ENCODE data around the gene WWOX. TPM values are rescaled to one million over a fixed set of nuclear protein-coding genes. Genes with fewer than 3 reads are reported as not detected.

The WWOX gene
- polyA plus RNA-seq, 4 donors, result 4.9 to 15.8 (median 7.0) TPM

DNA sequence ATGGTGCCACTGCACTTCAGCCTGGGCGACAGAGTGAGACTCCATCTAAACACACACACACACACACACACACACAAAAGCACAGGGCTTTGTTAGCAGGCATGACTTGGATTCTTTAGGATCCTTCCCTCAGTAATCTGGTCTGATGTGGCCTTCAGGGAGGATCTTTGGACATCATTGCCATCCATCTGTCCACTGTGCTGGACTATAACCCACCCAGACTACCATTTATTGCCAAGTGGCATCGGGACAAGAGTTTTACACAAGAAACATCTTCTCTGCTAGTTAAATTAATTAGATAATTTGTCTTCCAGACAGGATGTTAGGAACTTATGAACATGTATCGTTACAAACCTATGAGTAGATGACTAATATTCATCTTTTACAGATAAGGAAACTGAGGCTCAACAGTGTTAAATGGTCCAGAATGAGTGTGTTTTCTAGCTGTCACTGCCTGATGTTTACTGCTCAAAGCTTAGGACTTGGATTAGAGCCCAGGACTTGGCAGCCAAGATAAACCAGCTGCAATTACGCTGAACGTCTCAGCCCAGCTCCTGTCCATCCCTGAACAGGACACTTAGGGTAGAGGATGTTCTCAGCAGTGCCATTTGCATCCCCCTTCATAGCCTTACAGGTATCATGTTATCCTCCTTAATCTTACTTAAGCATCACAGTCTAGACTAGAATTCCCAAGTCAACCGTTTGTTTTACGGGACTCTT lies 285.8 kb downstream of the WWOX start:
- Histone ChIP-seq H3K4me3 (ENCODE audit: low read depth in 1 of 3, low read length in 3 of 3) (no peak overlapping the region), H3K27me3 (ENCODE audit: control insufficient read depth in 3 of 3, insufficient read depth in 3 of 3, low read length in 3 of 3) (no peaks in the 10 kb centered on the region), H3K4me1 (ENCODE audit: control insufficient read depth in 3 of 3, insufficient read depth in 2 of 3, low read depth in 1 of 3, low read length in 2 of 3) (no peaks in the 10 kb centered on the region), H3K27ac (ENCODE audit: low read depth in 1 of 3, low read length in 2 of 3) (no peak overlapping the region), H3K9me3 (ENCODE audit: control insufficient read depth in 2 of 2, insufficient read depth in 1 of 2, low read depth in 1 of 2, low read length in 1 of 2) (peaks cover 0 to 3% of the 10 kb centered on the region in 2 donors), H3K36me3 (ENCODE audit: control insufficient read depth in 3 of 3, insufficient read depth in 2 of 3, low read depth in 1 of 3, low read length in 3 of 3) (peaks cover 0 to 3% (median 0%) of the 10 kb centered on the region in 3 donors)
- FAIRE-seq (no peak), DNase-seq (no peak)
- 72 to 77% (median 76%) methylated on average over 7 of the region's 7 CpGs for WGBS, 3 donors

DNA sequence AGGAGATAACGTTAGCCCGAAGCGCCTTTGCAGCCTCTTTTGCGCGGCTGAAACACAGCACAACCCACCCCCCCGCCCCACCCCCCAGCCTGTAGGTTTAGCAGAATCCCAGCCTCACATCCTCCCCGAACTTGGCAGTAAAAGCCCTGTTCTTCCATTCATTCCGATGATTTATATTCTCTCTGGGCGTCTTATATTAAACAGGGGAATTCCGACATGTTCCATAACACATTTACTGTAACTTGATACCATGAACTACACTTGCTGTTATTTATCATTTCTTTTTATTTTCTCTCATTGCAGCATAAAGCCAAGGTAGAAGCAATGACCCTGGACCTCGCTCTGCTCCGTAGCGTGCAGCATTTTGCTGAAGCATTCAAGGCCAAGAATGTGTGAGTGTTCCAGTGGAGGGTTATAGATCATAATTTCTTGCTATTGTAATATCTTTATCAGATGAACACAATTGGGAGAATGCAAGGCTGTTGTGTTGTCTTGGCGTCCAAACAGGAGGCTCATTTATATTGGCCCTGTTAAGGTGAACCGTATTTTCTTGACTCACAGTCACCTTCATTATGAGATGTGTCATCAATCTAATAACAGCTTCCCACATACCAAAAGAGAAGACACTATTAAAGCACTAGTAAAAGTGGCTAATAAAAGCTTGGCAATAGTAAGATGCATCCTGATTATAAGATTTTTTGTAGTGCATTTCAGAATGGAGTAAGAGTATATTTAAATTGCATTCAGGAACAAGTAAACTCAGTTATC lies 287.3 kb downstream of the WWOX start:
- no peaks in the 10 kb centered on the region for H3K4me1 ChIP-seq (ENCODE audit: control insufficient read depth in 3 of 3, insufficient read depth in 2 of 3, low read depth in 1 of 3, low read length in 2 of 3)
- H3K27me3 ChIP-seq (ENCODE audit: control insufficient read depth in 3 of 3, insufficient read depth in 3 of 3, low read length in 3 of 3), result no peaks in the 10 kb centered on the region
- no peak for FAIRE-seq
- DNase-seq, result no peak
- H3K4me3 ChIP-seq (ENCODE audit: low read depth in 1 of 3, low read length in 3 of 3), result no peak overlapping the region
- H3K9me3 ChIP-seq (ENCODE audit: control insufficient read depth in 2 of 2, insufficient read depth in 1 of 2, low read depth in 1 of 2, low read length in 1 of 2), result peaks cover 0 to 5% of the 10 kb centered on the region in 2 donors
- H3K36me3 ChIP-seq (ENCODE audit: control insufficient read depth in 3 of 3, insufficient read depth in 2 of 3, low read depth in 1 of 3, low read length in 3 of 3), result peaks cover 0 to 3% (median 0%) of the 10 kb centered on the region in 3 donors
- WGBS, 3 donors, result 73 to 92% (median 89%) methylated on average over 15 of the region's 15 CpGs
- H3K27ac ChIP-seq (ENCODE audit: low read depth in 1 of 3, low read length in 2 of 3), result no peak overlapping the region

DNA sequence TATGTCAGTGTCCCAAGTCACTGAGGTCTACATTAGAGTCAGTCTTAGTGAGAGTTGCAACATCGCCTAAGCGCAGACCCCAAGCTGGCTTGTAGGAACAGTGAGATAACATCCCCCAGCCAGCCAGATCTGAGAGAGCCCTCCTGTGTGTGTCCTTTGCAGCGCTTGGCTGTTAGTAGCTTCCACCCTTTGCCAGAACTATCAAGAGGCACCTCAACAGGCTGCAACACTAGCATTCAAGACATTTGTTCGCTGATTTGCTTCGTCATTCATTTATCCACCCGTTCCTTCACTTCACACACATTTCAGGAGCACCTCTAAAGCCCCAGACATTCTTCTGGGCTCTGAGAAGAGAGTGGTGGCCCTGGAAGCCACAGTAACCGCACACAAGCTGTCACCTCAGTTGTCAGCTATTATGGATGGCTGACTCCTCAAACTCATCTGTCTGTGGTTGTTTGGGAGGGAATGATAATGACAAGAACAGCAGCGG lies 289.6 kb downstream of the WWOX start:
- H3K4me3 ChIP-seq (ENCODE audit: low read depth in 1 of 3, low read length in 3 of 3), result no peak overlapping the region
- DNase-seq (no peak), FAIRE-seq (no peak)
- H3K27me3 ChIP-seq (ENCODE audit: control insufficient read depth in 3 of 3, insufficient read depth in 3 of 3, low read length in 3 of 3), result no peaks in the 10 kb centered on the region
- H3K4me1 ChIP-seq (ENCODE audit: control insufficient read depth in 3 of 3, insufficient read depth in 2 of 3, low read depth in 1 of 3, low read length in 2 of 3), result no peaks in the 10 kb centered on the region
- no peak overlapping the region for H3K27ac ChIP-seq (ENCODE audit: low read depth in 1 of 3, low read length in 2 of 3)
- H3K9me3 ChIP-seq (ENCODE audit: control insufficient read depth in 2 of 2, insufficient read depth in 1 of 2, low read depth in 1 of 2, low read length in 1 of 2), result peaks cover 0 to 21% of the 10 kb centered on the region in 2 donors
- WGBS, 3 donors, result 91 to 93% (median 91%) methylated on average over 8 of the region's 8 CpGs
- H3K36me3 ChIP-seq (ENCODE audit: control insufficient read depth in 3 of 3, insufficient read depth in 2 of 3, low read depth in 1 of 3, low read length in 3 of 3), result peaks cover 0 to 3% (median 0%) of the 10 kb centered on the region in 3 donors

DNA sequence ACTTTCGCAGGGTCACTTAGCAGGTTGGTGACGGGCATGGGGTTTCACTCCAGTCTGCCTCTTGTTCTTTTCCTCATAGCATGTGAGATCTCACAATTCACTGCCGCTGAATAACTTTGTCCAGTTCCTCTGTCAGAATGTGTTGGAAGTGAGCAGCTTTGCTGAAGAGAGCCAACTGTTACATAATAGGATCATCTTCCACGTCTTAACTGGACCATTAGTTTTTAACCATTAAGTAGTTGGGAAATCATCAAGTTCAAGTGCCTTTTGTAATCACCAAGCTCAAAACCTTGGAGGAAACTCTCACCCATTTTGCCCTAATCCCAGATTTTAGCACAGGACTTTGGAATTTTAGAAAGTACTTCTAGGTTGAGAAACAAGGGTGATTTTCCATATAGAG lies 290.6 kb downstream of the WWOX start:
- no peaks in the 10 kb centered on the region for H3K4me1 ChIP-seq (ENCODE audit: control insufficient read depth in 3 of 3, insufficient read depth in 2 of 3, low read depth in 1 of 3, low read length in 2 of 3)
- H3K27me3 ChIP-seq (ENCODE audit: control insufficient read depth in 3 of 3, insufficient read depth in 3 of 3, low read length in 3 of 3), result no peaks in the 10 kb centered on the region
- FAIRE-seq (no peak), DNase-seq (peak in 1 of 2 donors; percentile 1)
- H3K36me3 ChIP-seq (ENCODE audit: control insufficient read depth in 3 of 3, insufficient read depth in 2 of 3, low read depth in 1 of 3, low read length in 3 of 3), result peaks cover 0 to 3% (median 0%) of the 10 kb centered on the region in 3 donors
- no peak overlapping the region for H3K4me3 ChIP-seq (ENCODE audit: low read depth in 1 of 3, low read length in 3 of 3)
- H3K9me3 ChIP-seq (ENCODE audit: control insufficient read depth in 2 of 2, insufficient read depth in 1 of 2, low read depth in 1 of 2, low read length in 1 of 2), result peaks cover 0 to 21% of the 10 kb centered on the region in 2 donors
- H3K27ac ChIP-seq (ENCODE audit: low read depth in 1 of 3, low read length in 2 of 3), result no peak overlapping the region
- 59 to 85% (median 77%) methylated on average over 4 of the region's 4 CpGs for WGBS, 3 donors

DNA sequence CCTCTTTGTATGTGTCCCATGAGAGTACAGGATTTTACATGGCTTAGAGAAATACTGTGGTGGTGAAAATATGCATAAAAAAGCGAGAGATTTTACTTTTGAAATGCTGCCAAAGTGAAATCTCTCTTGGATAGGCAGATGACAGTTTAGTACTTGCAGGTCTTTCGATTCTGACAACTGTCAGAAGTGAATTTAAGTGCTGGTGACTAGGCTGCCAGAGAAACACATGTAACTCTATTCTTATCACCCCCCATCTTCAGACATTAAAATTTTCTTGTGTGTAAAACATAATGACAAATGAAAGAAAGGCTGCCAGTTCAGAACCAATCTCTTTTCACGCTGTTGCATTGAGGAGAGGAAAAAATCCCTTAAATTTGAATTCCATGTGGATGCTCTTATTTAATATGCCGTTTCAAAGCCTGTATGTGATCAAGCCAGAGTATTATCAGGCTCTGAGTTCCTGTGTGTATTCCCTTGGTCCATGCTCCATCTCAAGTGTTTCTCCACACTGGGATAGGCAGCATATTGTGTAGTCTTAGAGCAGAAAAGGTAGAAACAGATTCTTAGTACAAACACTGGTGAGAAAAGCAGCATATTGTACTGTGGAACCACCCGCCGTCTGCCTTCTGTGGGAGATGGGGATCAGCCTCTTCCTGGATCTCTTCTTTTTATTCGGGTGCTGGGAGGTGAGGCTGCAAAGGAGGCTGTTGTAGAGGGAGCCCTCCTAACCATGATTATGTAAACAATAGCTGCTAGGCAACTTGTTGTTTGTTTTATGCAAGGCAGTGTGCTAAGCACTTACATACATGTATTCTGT lies 291.3 kb downstream of the WWOX start:
- peaks cover 0 to 18% of the 10 kb centered on the region in 2 donors for H3K9me3 ChIP-seq (ENCODE audit: control insufficient read depth in 2 of 2, insufficient read depth in 1 of 2, low read depth in 1 of 2, low read length in 1 of 2)
- WGBS, 3 donors, result 70 to 90% (median 90%) methylated on average over 7 of the region's 7 CpGs
- H3K27ac ChIP-seq (ENCODE audit: low read depth in 1 of 3, low read length in 2 of 3), result no peak overlapping the region
- peaks cover 0 to 3% (median 0%) of the 10 kb centered on the region in 3 donors for H3K36me3 ChIP-seq (ENCODE audit: control insufficient read depth in 3 of 3, insufficient read depth in 2 of 3, low read depth in 1 of 3, low read length in 3 of 3)
- H3K27me3 ChIP-seq (ENCODE audit: control insufficient read depth in 3 of 3, insufficient read depth in 3 of 3, low read length in 3 of 3), result no peaks in the 10 kb centered on the region
- H3K4me1 ChIP-seq (ENCODE audit: control insufficient read depth in 3 of 3, insufficient read depth in 2 of 3, low read depth in 1 of 3, low read length in 2 of 3), result no peaks in the 10 kb centered on the region
- H3K4me3 ChIP-seq (ENCODE audit: low read depth in 1 of 3, low read length in 3 of 3), result no peak overlapping the region
- FAIRE-seq (no peak), DNase-seq (no peak)

DNA sequence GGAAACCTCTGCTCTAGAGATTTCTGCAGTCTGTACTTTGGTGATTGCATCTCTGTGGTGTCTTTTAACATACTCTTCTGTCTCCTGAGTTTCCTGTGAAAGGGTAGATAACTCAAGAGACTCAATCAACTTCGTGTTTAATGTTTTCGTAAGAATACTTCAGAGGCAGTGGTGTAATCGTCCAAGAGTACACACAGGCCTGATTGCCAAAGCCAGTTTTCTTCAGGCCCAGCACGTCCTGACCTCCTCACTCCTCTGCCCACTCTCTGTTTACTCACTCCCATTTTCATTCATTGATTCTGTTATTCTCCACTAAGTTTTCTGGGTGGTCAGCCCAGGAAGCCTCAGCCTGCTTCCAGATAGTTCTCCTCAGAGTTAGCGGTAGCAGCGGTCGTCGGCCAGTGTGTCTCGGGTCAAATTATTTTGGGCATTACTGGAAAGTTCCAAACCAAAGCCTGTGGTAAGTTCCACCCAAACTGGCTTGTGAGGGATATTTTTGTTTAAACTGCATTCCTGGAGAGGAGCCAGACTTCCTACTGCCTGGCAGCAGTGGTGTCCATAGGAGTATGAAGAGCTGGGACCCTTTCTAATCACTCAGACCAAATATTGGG lies 293.2 kb downstream of the WWOX start:
- H3K27ac ChIP-seq (ENCODE audit: low read depth in 1 of 3, low read length in 2 of 3), result no peak overlapping the region
- no peaks in the 10 kb centered on the region for H3K4me1 ChIP-seq (ENCODE audit: control insufficient read depth in 3 of 3, insufficient read depth in 2 of 3, low read depth in 1 of 3, low read length in 2 of 3)
- DNase-seq, result no peak
- peaks cover 0 to 20% of the 10 kb centered on the region in 2 donors for H3K9me3 ChIP-seq (ENCODE audit: control insufficient read depth in 2 of 2, insufficient read depth in 1 of 2, low read depth in 1 of 2, low read length in 1 of 2)
- no peak for FAIRE-seq
- H3K27me3 ChIP-seq (ENCODE audit: control insufficient read depth in 3 of 3, insufficient read depth in 3 of 3, low read length in 3 of 3), result no peaks in the 10 kb centered on the region
- no peak overlapping the region for H3K4me3 ChIP-seq (ENCODE audit: low read depth in 1 of 3, low read length in 3 of 3)
- peaks cover 0 to 3% (median 0%) of the 10 kb centered on the region in 3 donors for H3K36me3 ChIP-seq (ENCODE audit: control insufficient read depth in 3 of 3, insufficient read depth in 2 of 3, low read depth in 1 of 3, low read length in 3 of 3)
- 73 to 94% (median 86%) methylated on average over 9 of the region's 9 CpGs for WGBS, 3 donors

DNA sequence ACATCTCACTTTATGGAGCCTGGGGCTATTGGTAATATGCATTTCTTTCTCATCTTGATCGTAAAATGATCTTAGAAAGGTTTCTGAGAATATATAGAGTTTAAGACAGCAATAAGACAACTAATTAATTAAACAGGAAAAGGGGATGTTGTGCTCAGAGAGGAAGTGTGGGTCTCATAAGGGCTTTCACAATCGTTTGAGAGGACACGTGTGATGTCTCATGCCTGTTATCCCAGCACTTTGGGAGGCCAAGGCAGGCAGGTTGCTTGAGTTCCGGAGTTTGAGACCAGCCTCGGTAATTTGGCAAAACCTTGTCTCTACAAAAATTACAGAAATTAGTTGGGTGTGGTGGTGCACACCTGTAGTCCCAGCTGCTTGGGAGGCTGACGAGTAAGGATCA lies 295.6 kb downstream of the WWOX start:
- peaks cover 0 to 21% of the 10 kb centered on the region in 2 donors for H3K9me3 ChIP-seq (ENCODE audit: control insufficient read depth in 2 of 2, insufficient read depth in 1 of 2, low read depth in 1 of 2, low read length in 1 of 2)
- no peaks in the 10 kb centered on the region for H3K36me3 ChIP-seq (ENCODE audit: control insufficient read depth in 3 of 3, insufficient read depth in 2 of 3, low read depth in 1 of 3, low read length in 3 of 3)
- no peaks in the 10 kb centered on the region for H3K4me1 ChIP-seq (ENCODE audit: control insufficient read depth in 3 of 3, insufficient read depth in 2 of 3, low read depth in 1 of 3, low read length in 2 of 3)
- no peak overlapping the region for H3K4me3 ChIP-seq (ENCODE audit: low read depth in 1 of 3, low read length in 3 of 3)
- FAIRE-seq, result no peak
- H3K27ac ChIP-seq (ENCODE audit: low read depth in 1 of 3, low read length in 2 of 3), result no peak overlapping the region
- H3K27me3 ChIP-seq (ENCODE audit: control insufficient read depth in 3 of 3, insufficient read depth in 3 of 3, low read length in 3 of 3), result no peaks in the 10 kb centered on the region
- 89 to 92% (median 92%) methylated on average over 6 of the region's 6 CpGs for WGBS, 3 donors
- DNase-seq, result no peak

DNA sequence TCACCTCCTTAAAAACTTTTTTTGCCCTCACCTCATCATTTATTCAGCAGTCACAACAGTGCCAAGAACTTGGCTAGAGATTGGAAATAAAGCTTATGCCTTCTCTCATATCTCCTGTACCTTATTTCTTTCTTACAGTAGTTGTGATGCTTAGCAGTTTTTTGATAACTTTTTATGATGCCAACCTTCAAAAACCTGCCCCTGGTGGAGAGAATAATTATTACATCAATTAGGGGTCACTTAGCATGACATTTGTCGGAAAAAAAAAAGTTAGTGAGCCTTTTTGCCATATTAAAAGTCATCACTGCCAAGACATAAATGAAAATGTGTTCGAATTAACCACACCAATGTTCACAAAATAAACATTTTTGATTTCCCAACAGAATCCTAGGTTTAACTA lies 296.6 kb downstream of the WWOX start:
- 77 to 82% (median 79%) methylated on average over 2 of the region's 2 CpGs for WGBS, 3 donors
- H3K9me3 ChIP-seq (ENCODE audit: control insufficient read depth in 2 of 2, insufficient read depth in 1 of 2, low read depth in 1 of 2, low read length in 1 of 2), result peaks cover 0 to 21% of the 10 kb centered on the region in 2 donors

More for the DNA sequence above, 296.6 kb downstream of the WWOX start:
- no peak overlapping the region for H3K27ac ChIP-seq (ENCODE audit: low read depth in 1 of 3, low read length in 2 of 3)
- H3K4me1 ChIP-seq (ENCODE audit: control insufficient read depth in 3 of 3, insufficient read depth in 2 of 3, low read depth in 1 of 3, low read length in 2 of 3), result no peaks in the 10 kb centered on the region
- H3K27me3 ChIP-seq (ENCODE audit: control insufficient read depth in 3 of 3, insufficient read depth in 3 of 3, low read length in 3 of 3), result no peaks in the 10 kb centered on the region
- no peak overlapping the region for H3K4me3 ChIP-seq (ENCODE audit: low read depth in 1 of 3, low read length in 3 of 3)
- no peaks in the 10 kb centered on the region for H3K36me3 ChIP-seq (ENCODE audit: control insufficient read depth in 3 of 3, insufficient read depth in 2 of 3, low read depth in 1 of 3, low read length in 3 of 3)
- FAIRE-seq, result no peak
- DNase-seq, result no peak
